Dermis blood vessel endothelial cell (primary cell): ENCODE measurements around the gene EMX1. TPM values are rescaled to one million over a fixed set of nuclear protein-coding genes. Genes with fewer than 3 reads are reported as not detected.

Experiments
- DNase-seq: peaks from one replicate; pipeline ENCODE4 v3.0.0; 2010
- total RNA-seq: library from RNA; depleted of rRNA; stranded (reverse); fragments of >200 nt; gene quantifications from 2 replicates; pipeline ENCODE4 v1.2.3, GENCODE V29; 2014

EMX1 gene
- total RNA-seq, 1 donor from 2014 or later, result not detected

GRCh38 chr2:72945450-72946019 is 28.2 kb downstream of the EMX1 start:
- DNase-seq, result no peak

GRCh38 chr2:72946466-72946865 is 29.1 kb downstream of the EMX1 start:
- no peak for DNase-seq

GRCh38 chr2:72947952-72948830 is 30.9 kb downstream of the EMX1 start:
- no peak for DNase-seq

- no peak for DNase-seq
Observed at GRCh38 chr2:72949045-72949444, 31.7 kb downstream of the EMX1 start.

GRCh38 chr2:72949642-72950041 is 32.3 kb downstream of the EMX1 start:
- no peak for DNase-seq

- DNase-seq, result no peak
Observed at GRCh38 chr2:72950558-72951255, 33.4 kb downstream of the EMX1 start.

- DNase-seq, result no peak
Observed at GRCh38 chr2:72951303-72952095, 34.2 kb downstream of the EMX1 start.

GRCh38 chr2:72952110-72952823 is 34.9 kb downstream of the EMX1 start:
- no peak for DNase-seq

- DNase-seq, result no peak
Observed at GRCh38 chr2:72952961-72953360, 35.6 kb downstream of the EMX1 start.

- DNase-seq, result no peak
Observed at GRCh38 chr2:72953528-72953927, 36.2 kb downstream of the EMX1 start.

- no peak for DNase-seq
Observed at GRCh38 chr2:72953976-72954375, 36.7 kb downstream of the EMX1 start.

- DNase-seq, result no peak
Observed at GRCh38 chr2:72954376-72955227, 37.3 kb downstream of the EMX1 start.

GRCh38 chr2:72955228-72956049 is 38.1 kb downstream of the EMX1 start:
- peak; percentile 28 for DNase-seq

- DNase-seq, result no peak
Observed at GRCh38 chr2:72956050-72956395, 38.7 kb downstream of the EMX1 start.

GRCh38 chr2:72956936-72957335 is 39.6 kb downstream of the EMX1 start:
- DNase-seq, result no peak

- no peak for DNase-seq
Observed at GRCh38 chr2:72958542-72959385, 41.4 kb downstream of the EMX1 start.

- DNase-seq, result no peak
Observed at GRCh38 chr2:72959554-72959953, 42.2 kb downstream of the EMX1 start.

GRCh38 chr2:72959995-72960981 is 43.0 kb downstream of the EMX1 start:
- no peak for DNase-seq
